Measurements from ENCODE around the gene DHRS7C.

DHRS7C gene

GRCh38 chr17:9726291-9726690 lies 65.1 kb downstream of the DHRS7C start:
- peak overlapping the region; percentile 72 for H3K18ac ChIP-seq (ENCODE audit: low read length)
- WGBS, 2 donors (ENCODE audit: extremely low coverage in 2 of 2, insufficient read length in 2 of 2, insufficient replicate concordance in 1 of 2) = no CpG with 5 or more reads among the region's 6 CpGs
- H3K4me3 ChIP-seq (ENCODE audit: low read length in 2 of 2) = no peak overlapping the region
- H3K14ac ChIP-seq (ENCODE audit: low read length) = no peak overlapping the region
- H4K8ac ChIP-seq (ENCODE audit: low read depth, low read length) = no peak overlapping the region
- H2BK120ac ChIP-seq (ENCODE audit: low read depth, low read length) = no peak overlapping the region
- no peak overlapping the region for H4K91ac ChIP-seq (ENCODE audit: low read depth, low read length, poor library complexity)
- H3K36me3 ChIP-seq (replicated peaks in 1 of 2; ENCODE audit: control insufficient read depth in 2 of 2, insufficient read depth in 2 of 2, low read length in 2 of 2) = no peaks in the 10 kb centered on the region
- peak overlapping the region; percentile 90 for H2AK5ac ChIP-seq (ENCODE audit: low read depth, low read length)
- H3K9ac ChIP-seq (ENCODE audit: low read depth, low read length, poor library complexity) = no peak overlapping the region
- DNase-seq (ENCODE audit: low spot score) = no peak
- H2AFZ ChIP-seq (ENCODE audit: low read length) = peak overlapping the region; percentile 1
- H3K4me2 ChIP-seq (ENCODE audit: insufficient read depth, low read length, poor library complexity, severe bottlenecking) = no peak overlapping the region
- no peak overlapping the region for H3K4ac ChIP-seq (ENCODE audit: low read length)
- peak overlapping the region; percentile 1 for H2BK12ac ChIP-seq (ENCODE audit: low read length)
- H3K79me1 ChIP-seq (ENCODE audit: low read depth, low read length) = no peaks in the 10 kb centered on the region
- H3K23ac ChIP-seq (ENCODE audit: low read depth, low read length, poor library complexity) = peak overlapping the region; percentile 40
- H3K9me3 ChIP-seq (replicated peaks in 1 of 2; ENCODE audit: control insufficient read depth in 2 of 2, insufficient read depth in 1 of 2, low read depth in 1 of 2, low read length in 2 of 2) = no peaks in the 10 kb centered on the region
- no peak overlapping the region for H2BK5ac ChIP-seq (ENCODE audit: low read length)
- no peak overlapping the region for H3K27ac ChIP-seq (replicated peaks; ENCODE audit: low read length)
- peaks cover 0 to 10% of the 10 kb centered on the region in 2 donors for H3K4me1 ChIP-seq (ENCODE audit: control insufficient read depth in 2 of 2, insufficient read depth in 1 of 2, low read depth in 1 of 2, low read length in 2 of 2)
- H2BK15ac ChIP-seq (ENCODE audit: low read length) = peak overlapping the region; percentile 37
- H3K27me3 ChIP-seq (ENCODE audit: control insufficient read depth in 3 of 3, insufficient read depth in 3 of 3, low read depth in 1 of 3, low read length in 3 of 3) = peaks cover 0 to 4% (median 0%) of the 10 kb centered on the region in 3 experiments

GRCh38 chr17:9725575-9725974 lies 65.8 kb downstream of the DHRS7C start:
- H3K79me1 ChIP-seq (ENCODE audit: low read depth, low read length) = no peaks in the 10 kb centered on the region
- no peak overlapping the region for H4K91ac ChIP-seq (ENCODE audit: low read depth, low read length, poor library complexity)
- H3K9ac ChIP-seq (ENCODE audit: low read depth, low read length, poor library complexity) = no peak overlapping the region
- peaks cover 0 to 4% (median 0%) of the 10 kb centered on the region in 3 experiments for H3K27me3 ChIP-seq (ENCODE audit: control insufficient read depth in 3 of 3, insufficient read depth in 3 of 3, low read depth in 1 of 3, low read length in 3 of 3)
- H2BK15ac ChIP-seq (ENCODE audit: low read length) = no peak overlapping the region
- peak; percentile 29 for DNase-seq (ENCODE audit: low spot score)
- no peak overlapping the region for H3K23ac ChIP-seq (ENCODE audit: low read depth, low read length, poor library complexity)
- no peak overlapping the region for H3K18ac ChIP-seq (ENCODE audit: low read length)
- no peak overlapping the region for H2BK5ac ChIP-seq (ENCODE audit: low read length)
- no peak overlapping the region for H2AK5ac ChIP-seq (ENCODE audit: low read depth, low read length)
- H3K4ac ChIP-seq (ENCODE audit: low read length) = no peak overlapping the region
- H3K27ac ChIP-seq (replicated peaks; ENCODE audit: low read length) = no peak overlapping the region
- H3K4me3 ChIP-seq (ENCODE audit: low read length in 2 of 2) = no peak overlapping the region
- no peak overlapping the region for H2BK12ac ChIP-seq (ENCODE audit: low read length)
- no peak overlapping the region for H4K8ac ChIP-seq (ENCODE audit: low read depth, low read length)
- peaks cover 0 to 10% of the 10 kb centered on the region in 2 donors for H3K4me1 ChIP-seq (ENCODE audit: control insufficient read depth in 2 of 2, insufficient read depth in 1 of 2, low read depth in 1 of 2, low read length in 2 of 2)
- no peak overlapping the region for H3K4me2 ChIP-seq (ENCODE audit: insufficient read depth, low read length, poor library complexity, severe bottlenecking)
- H3K36me3 ChIP-seq (replicated peaks in 1 of 2; ENCODE audit: control insufficient read depth in 2 of 2, insufficient read depth in 2 of 2, low read length in 2 of 2) = no peaks in the 10 kb centered on the region
- no peak overlapping the region for H3K14ac ChIP-seq (ENCODE audit: low read length)
- no peak overlapping the region for H2BK120ac ChIP-seq (ENCODE audit: low read depth, low read length)
- no peaks in the 10 kb centered on the region for H3K9me3 ChIP-seq (replicated peaks in 1 of 2; ENCODE audit: control insufficient read depth in 2 of 2, insufficient read depth in 1 of 2, low read depth in 1 of 2, low read length in 2 of 2)
- no CpG with 5 or more reads among the region's 9 CpGs for WGBS, 2 donors (ENCODE audit: extremely low coverage in 2 of 2, insufficient read length in 2 of 2, insufficient replicate concordance in 1 of 2)
- peak overlapping the region; percentile 1 for H2AFZ ChIP-seq (ENCODE audit: low read length)

Data from neuronal stem cell (in vitro differentiated cells).